HEK293 (cell line): Measurements from ENCODE around the gene ZNF718.
"Not testable (repeated sequence)": the region's sequence is repeated elsewhere in the genome, so short reads cannot be mapped to it uniquely, and the experiment has no call there.

ENCODE experiments used
- CTCF ChIA-PET: fragments of 350-600 bp; formaldehyde crosslinking; extraction: SDS; loops from one replicate; lab custom pipeline; 2021; ENCODE audit warnings: antibody characterized with exemption; lab: Yijun Ruan, JAX
- POLR2A ChIA-PET: fragments of 300-600 bp; formaldehyde crosslinking; extraction: SDS; loops from one replicate; lab custom pipeline; 2020; ENCODE audit warnings: antibody characterized with exemption, inconsistent platforms; lab: Yijun Ruan, JAX
- H3K27ac ChIP-seq: fragments of 200-500 bp; sonication (Bioruptor generic); 2 replicates; pipeline ENCODE4 v1.5.1; 2014; ENCODE audit warnings: low read depth, low read length, control low read depth, inconsistent platforms; ENCODE audit errors: extremely low read depth
- H3K36me3 ChIP-seq, 2 experiments: fragments of 200-500 bp in 1 of 2; sonication (Bioruptor generic) in 1 of 2; 1 replicate in 1 of 2; 2 replicates in 1 of 2; pipeline ENCODE4 v1.5.1; 2014 to 2017; ENCODE audit warnings: inconsistent platforms in 2 of 2, low read length in 2 of 2; ENCODE audit not compliant: control insufficient read depth in 2 of 2, insufficient read depth in 1 of 2
- H3K4me1 ChIP-seq: fragments of 200-500 bp; sonication (Bioruptor generic); 2 replicates; pipeline ENCODE4 v1.5.1; 2014; ENCODE audit warnings: mild to moderate bottlenecking, low read length, inconsistent platforms; ENCODE audit not compliant: control insufficient read depth, insufficient read depth
- H3K4me3 ChIP-seq: 2 replicates; pipeline ENCODE4 v1.5.1; 2011; ENCODE audit warnings: low read depth, mild to moderate bottlenecking, control low read depth, low read length, moderate library complexity
- H3K9me3 ChIP-seq: fragments of 200-500 bp; sonication (Bioruptor generic); 2 replicates; pipeline ENCODE4 v1.5.1; 2014; ENCODE audit warnings: low read depth, low read length, inconsistent platforms; ENCODE audit not compliant: control insufficient read depth, insufficient read depth
- BCL11A ChIP-seq: fragments of 450-650 bp; formaldehyde crosslinking; IDR thresholded peaks from 2 replicates; pipeline ENCODE4 v1.5.1; 2016; ENCODE audit warnings: low read depth, missing biosample characterization, missing genetic modification characterization
- GLI4 ChIP-seq: fragments of 450-650 bp; formaldehyde crosslinking; IDR thresholded peaks from 2 replicates; pipeline ENCODE4 v1.5.1; 2016; ENCODE audit warnings: missing biosample characterization, missing genetic modification characterization
- YY2 ChIP-seq: fragments of 450-650 bp; formaldehyde crosslinking; IDR thresholded peaks from 2 replicates; pipeline ENCODE4 v1.5.1; 2016; ENCODE audit warnings: missing biosample characterization, missing genetic modification characterization
- ZBTB20 ChIP-seq: fragments of 450-650 bp; formaldehyde crosslinking; IDR thresholded peaks from 2 replicates; pipeline ENCODE4 v1.5.1; 2016; ENCODE audit warnings: missing biosample characterization, missing genetic modification characterization
- ZNF121 ChIP-seq: fragments of 450-650 bp; formaldehyde crosslinking; IDR thresholded peaks from 2 replicates; pipeline ENCODE4 v1.5.1; 2016; ENCODE audit warnings: missing biosample characterization, missing genetic modification characterization
- ZNF280D ChIP-seq: fragments of 450-650 bp; formaldehyde crosslinking; IDR thresholded peaks from 2 replicates; pipeline ENCODE4 v1.5.1; 2016; ENCODE audit warnings: missing biosample characterization, missing genetic modification characterization
- ZNF341 ChIP-seq: fragments of 450-650 bp; formaldehyde crosslinking; IDR thresholded peaks from 2 replicates; pipeline ENCODE4; 2016; ENCODE audit warnings: low read depth, missing biosample characterization, missing genetic modification characterization
- ZNF514 ChIP-seq: fragments of 450-650 bp; formaldehyde crosslinking; IDR thresholded peaks from 2 replicates; pipeline ENCODE4 v1.5.1; 2016; ENCODE audit warnings: missing biosample characterization, missing genetic modification characterization
- ZNF580 ChIP-seq: fragments of 450-650 bp; formaldehyde crosslinking; IDR thresholded peaks from 2 replicates; pipeline ENCODE4 v1.5.1; 2016; ENCODE audit warnings: missing biosample characterization, missing genetic modification characterization
- ZNF621 ChIP-seq: fragments of 450-650 bp; formaldehyde crosslinking; IDR thresholded peaks from 2 replicates; pipeline ENCODE4 v1.5.1; 2017; ENCODE audit warnings: missing biosample characterization, missing genetic modification characterization
- ZNF658 ChIP-seq: fragments of 450-650 bp; formaldehyde crosslinking; IDR thresholded peaks from 2 replicates; pipeline ENCODE4; 2016; ENCODE audit warnings: missing biosample characterization, missing genetic modification characterization
- ZSCAN16 ChIP-seq: fragments of 450-650 bp; formaldehyde crosslinking; IDR thresholded peaks from 2 replicates; pipeline ENCODE4 v1.5.1; 2016; ENCODE audit warnings: missing biosample characterization, missing genetic modification characterization
- ZSCAN5A ChIP-seq: fragments of 450-650 bp; formaldehyde crosslinking; IDR thresholded peaks from 2 replicates; pipeline ENCODE4 v1.5.1; 2016; ENCODE audit warnings: missing biosample characterization, missing genetic modification characterization
- TF ChIP-seq, protein P1 (sequence below): fragments of 450-650 bp; IDR thresholded peaks from 2 replicates; pipeline ENCODE4 v1.5.1; 2018; ENCODE audit warnings: missing biosample characterization, mild to moderate bottlenecking, missing genetic modification characterization
- TF ChIP-seq, protein P2 (sequence below): fragments of 450-650 bp; formaldehyde crosslinking; IDR thresholded peaks from 2 replicates; pipeline ENCODE4 v1.5.1; 2017; ENCODE audit warnings: missing biosample characterization, missing genetic modification characterization
- TF ChIP-seq, protein P3 (sequence below): fragments of 450-650 bp; formaldehyde crosslinking; IDR thresholded peaks from 2 replicates; pipeline ENCODE4 v1.5.1; 2016; ENCODE audit warnings: missing biosample characterization, missing genetic modification characterization
- TF ChIP-seq, protein P4 (sequence below): fragments of 450-650 bp; formaldehyde crosslinking; IDR thresholded peaks from 2 replicates; pipeline ENCODE4 v1.5.1; 2016; ENCODE audit warnings: missing biosample characterization, missing genetic modification characterization

The ZNF718 gene

GRCh38 chr4:121408-122084 is 2.8 kb upstream of the ZNF718 start:
- peaks cover 0 to 14% of the 10 kb centered on the region in 2 experiments; a peak in 1 of 3 replicates for H3K36me3 ChIP-seq
- H3K27ac ChIP-seq: no peak overlapping the region
- TF ChIP-seq, protein P1, sequence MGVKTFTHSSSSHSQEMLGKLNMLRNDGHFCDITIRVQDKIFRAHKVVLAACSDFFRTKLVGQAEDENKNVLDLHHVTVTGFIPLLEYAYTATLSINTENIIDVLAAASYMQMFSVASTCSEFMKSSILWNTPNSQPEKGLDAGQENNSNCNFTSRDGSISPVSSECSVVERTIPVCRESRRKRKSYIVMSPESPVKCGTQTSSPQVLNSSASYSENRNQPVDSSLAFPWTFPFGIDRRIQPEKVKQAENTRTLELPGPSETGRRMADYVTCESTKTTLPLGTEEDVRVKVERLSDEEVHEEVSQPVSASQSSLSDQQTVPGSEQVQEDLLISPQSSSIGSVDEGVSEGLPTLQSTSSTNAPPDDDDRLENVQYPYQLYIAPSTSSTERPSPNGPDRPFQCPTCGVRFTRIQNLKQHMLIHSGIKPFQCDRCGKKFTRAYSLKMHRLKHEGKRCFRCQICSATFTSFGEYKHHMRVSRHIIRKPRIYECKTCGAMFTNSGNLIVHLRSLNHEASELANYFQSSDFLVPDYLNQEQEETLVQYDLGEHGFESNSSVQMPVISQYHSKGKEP (tag by site-specific recombination): no peak
- TF ChIP-seq GLI4 (tag by site-specific recombination): no peak
- TF ChIP-seq YY2 (tag by site-specific recombination): no peak
- no peak for TF ChIP-seq ZNF658
- no peak for TF ChIP-seq ZNF121 (tag by site-specific recombination)
- no peak for TF ChIP-seq ZNF341
- TF ChIP-seq ZSCAN16 (tag by site-specific recombination): no peak
- TF ChIP-seq, protein P2, sequence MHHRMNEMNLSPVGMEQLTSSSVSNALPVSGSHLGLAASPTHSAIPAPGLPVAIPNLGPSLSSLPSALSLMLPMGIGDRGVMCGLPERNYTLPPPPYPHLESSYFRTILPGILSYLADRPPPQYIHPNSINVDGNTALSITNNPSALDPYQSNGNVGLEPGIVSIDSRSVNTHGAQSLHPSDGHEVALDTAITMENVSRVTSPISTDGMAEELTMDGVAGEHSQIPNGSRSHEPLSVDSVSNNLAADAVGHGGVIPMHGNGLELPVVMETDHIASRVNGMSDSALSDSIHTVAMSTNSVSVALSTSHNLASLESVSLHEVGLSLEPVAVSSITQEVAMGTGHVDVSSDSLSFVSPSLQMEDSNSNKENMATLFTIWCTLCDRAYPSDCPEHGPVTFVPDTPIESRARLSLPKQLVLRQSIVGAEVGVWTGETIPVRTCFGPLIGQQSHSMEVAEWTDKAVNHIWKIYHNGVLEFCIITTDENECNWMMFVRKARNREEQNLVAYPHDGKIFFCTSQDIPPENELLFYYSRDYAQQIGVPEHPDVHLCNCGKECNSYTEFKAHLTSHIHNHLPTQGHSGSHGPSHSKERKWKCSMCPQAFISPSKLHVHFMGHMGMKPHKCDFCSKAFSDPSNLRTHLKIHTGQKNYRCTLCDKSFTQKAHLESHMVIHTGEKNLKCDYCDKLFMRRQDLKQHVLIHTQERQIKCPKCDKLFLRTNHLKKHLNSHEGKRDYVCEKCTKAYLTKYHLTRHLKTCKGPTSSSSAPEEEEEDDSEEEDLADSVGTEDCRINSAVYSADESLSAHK (tag by site-specific recombination): no peak
- no peak for TF ChIP-seq ZNF621 (tag by site-specific recombination)
- TF ChIP-seq, protein P3, sequence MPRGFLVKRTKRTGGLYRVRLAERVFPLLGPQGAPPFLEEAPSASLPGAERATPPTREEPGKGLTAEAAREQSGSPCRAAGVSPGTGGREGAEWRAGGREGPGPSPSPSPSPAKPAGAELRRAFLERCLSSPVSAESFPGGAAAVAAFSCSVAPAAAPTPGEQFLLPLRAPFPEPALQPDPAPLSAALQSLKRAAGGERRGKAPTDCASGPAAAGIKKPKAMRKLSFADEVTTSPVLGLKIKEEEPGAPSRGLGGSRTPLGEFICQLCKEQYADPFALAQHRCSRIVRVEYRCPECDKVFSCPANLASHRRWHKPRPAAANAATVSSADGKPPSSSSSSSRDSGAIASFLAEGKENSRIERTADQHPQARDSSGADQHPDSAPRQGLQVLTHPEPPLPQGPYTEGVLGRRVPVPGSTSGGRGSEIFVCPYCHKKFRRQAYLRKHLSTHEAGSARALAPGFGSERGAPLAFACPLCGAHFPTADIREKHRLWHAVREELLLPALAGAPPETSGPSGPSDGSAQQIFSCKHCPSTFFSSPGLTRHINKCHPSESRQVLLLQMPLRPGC (tag by site-specific recombination): no peak
- TF ChIP-seq BCL11A (tag by site-specific recombination): no peak
- TF ChIP-seq, protein P4, sequence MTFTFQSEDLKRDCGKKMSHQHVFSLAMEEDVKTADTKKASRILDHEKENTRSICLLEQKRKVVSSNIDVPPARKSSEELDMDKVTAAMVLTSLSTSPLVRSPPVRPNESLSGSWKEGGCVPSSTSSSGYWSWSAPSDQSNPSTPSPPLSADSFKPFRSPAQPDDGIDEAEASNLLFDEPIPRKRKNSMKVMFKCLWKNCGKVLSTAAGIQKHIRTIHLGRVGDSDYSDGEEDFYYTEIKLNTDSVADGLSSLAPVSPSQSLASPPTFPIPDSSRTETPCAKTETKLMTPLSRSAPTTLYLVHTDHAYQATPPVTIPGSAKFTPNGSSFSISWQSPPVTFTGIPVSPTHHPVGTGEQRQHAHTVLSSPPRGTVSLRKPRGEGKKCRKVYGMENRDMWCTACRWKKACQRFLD (tag by site-specific recombination): no peak
- no peak for TF ChIP-seq ZNF514
- CTCF ChIA-PET: no interaction called here
- H3K9me3 ChIP-seq: no peaks in the 10 kb centered on the region
- no peak overlapping the region for H3K4me3 ChIP-seq
- no peaks in the 10 kb centered on the region for H3K4me1 ChIP-seq
- POLR2A ChIA-PET: no interaction called here

DNA sequence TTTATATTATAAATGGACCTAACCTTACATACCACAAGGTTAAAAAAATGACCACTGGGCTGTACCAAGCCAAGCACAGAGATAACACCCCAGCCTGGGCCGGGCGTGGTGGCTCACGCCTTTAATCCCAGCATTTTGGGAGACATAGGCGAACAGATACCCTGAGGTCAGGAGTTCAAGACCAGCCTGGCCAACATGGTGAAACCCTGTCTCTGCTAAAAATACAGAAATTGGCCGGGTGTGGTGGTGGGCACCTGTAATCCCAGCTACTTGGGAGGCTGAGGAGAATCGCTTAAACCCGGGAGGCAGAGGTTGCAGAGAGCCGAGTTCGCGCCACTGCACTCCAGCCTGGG is 403 bp upstream of the ZNF718 start:
- H3K27ac ChIP-seq, CTCF ChIA-PET, H3K4me1 ChIP-seq: not testable (repeated sequence)
- TF ChIP-seq ZNF280D (tag by site-specific recombination) (peak; percentile 92), ZSCAN5A (tag by site-specific recombination) (0 out of 2 replicates have a peak, but pooled peaks have one; percentile 14), ZBTB20 (tag by site-specific recombination) (peak; percentile 8; the same call in 1 of the 2 replicates), ZNF580 (tag by site-specific recombination) (peak; percentile 13; the same call in 1 of the 2 replicates)
- TF ChIP-seq, all 188 proteins: peak for 4; not testable (repeated sequence) for 184
- H3K9me3 ChIP-seq, H3K4me3 ChIP-seq: not testable (repeated sequence)
- peaks cover 0 to 18% of the 10 kb centered on the region in 2 experiments; a peak in 2 of 3 replicates for H3K36me3 ChIP-seq
- POLR2A ChIA-PET: interaction anchor here (0.9 to 1.9 kb wide), 6 partner anchors 8 to 70 kb away, joined by 3 to 12 read pairs (median 4); partner anchors contain the start of gene ZNF595
